ENCODE measurements around the gene DOK7.

GRCh38 chr4:3531318-3531878 is 68.3 kb downstream of the DOK7 start:
- no peak for TF ChIP-seq EZH2 (IDR thresholded peaks at IDR 0.05; ENCODE audit: low read depth)
- TF ChIP-seq, protein P1, sequence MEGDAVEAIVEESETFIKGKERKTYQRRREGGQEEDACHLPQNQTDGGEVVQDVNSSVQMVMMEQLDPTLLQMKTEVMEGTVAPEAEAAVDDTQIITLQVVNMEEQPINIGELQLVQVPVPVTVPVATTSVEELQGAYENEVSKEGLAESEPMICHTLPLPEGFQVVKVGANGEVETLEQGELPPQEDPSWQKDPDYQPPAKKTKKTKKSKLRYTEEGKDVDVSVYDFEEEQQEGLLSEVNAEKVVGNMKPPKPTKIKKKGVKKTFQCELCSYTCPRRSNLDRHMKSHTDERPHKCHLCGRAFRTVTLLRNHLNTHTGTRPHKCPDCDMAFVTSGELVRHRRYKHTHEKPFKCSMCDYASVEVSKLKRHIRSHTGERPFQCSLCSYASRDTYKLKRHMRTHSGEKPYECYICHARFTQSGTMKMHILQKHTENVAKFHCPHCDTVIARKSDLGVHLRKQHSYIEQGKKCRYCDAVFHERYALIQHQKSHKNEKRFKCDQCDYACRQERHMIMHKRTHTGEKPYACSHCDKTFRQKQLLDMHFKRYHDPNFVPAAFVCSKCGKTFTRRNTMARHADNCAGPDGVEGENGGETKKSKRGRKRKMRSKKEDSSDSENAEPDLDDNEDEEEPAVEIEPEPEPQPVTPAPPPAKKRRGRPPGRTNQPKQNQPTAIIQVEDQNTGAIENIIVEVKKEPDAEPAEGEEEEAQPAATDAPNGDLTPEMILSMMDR (conservative IDR thresholded peaks at IDR 0.05) = no peak

All from PC-9 (cell line).